Effector memory CD4-positive, alpha-beta T cell (primary cell): ENCODE results near the gene CYTH1.

ENCODE experiments used
- DNase-seq, 3 donors: peaks; one replicate each; pipeline ENCODE4 v3.0.0-alpha.2; 2020
- H3K27ac ChIP-seq: 2 replicates; pipeline ENCODE4 v1.7.0; 2013; ENCODE audit warnings: mild to moderate bottlenecking, low read length, moderate library complexity; ENCODE audit not compliant: insufficient read depth, poor library complexity, severe bottlenecking
- H3K27me3 ChIP-seq: replicated peaks from 2 replicates; pipeline ENCODE4 v1.7.0; 2013; ENCODE audit warnings: mild to moderate bottlenecking, low read length; ENCODE audit not compliant: insufficient read depth, control insufficient read depth, poor library complexity, severe bottlenecking
- H3K36me3 ChIP-seq: 2 replicates; pipeline ENCODE4 v1.7.0; 2013; ENCODE audit warnings: mild to moderate bottlenecking, low read length, moderate library complexity; ENCODE audit not compliant: control insufficient read depth, insufficient read depth
- H3K4me1 ChIP-seq: 2 replicates; pipeline ENCODE4 v1.7.0; 2013; ENCODE audit warnings: low read length, mild to moderate bottlenecking; ENCODE audit not compliant: control insufficient read depth, insufficient read depth, poor library complexity, severe bottlenecking
- H3K4me3 ChIP-seq: 2 replicates; pipeline ENCODE4 v1.7.0; 2013; ENCODE audit warnings: low read length, low read depth, mild to moderate bottlenecking; ENCODE audit not compliant: insufficient read depth, poor library complexity, severe bottlenecking
- H3K9me3 ChIP-seq: 2 replicates; pipeline ENCODE4 v1.7.0; 2013; ENCODE audit warnings: mild to moderate bottlenecking, low read length, moderate library complexity; ENCODE audit not compliant: control insufficient read depth

Gene CYTH1

GRCh38 chr17:78659546-78659945 is 122.5 kb downstream of the CYTH1 start:
- no peak for DNase-seq
- no peaks in the 10 kb centered on the region for H3K36me3 ChIP-seq
- H3K27ac ChIP-seq: no peak overlapping the region
- no peaks in the 10 kb centered on the region for H3K4me1 ChIP-seq
- no peaks in the 10 kb centered on the region for H3K9me3 ChIP-seq
- no peak overlapping the region for H3K4me3 ChIP-seq
- no peaks in the 10 kb centered on the region for H3K27me3 ChIP-seq

- H3K27ac ChIP-seq: no peak overlapping the region
- no peaks in the 10 kb centered on the region for H3K9me3 ChIP-seq
- no peaks in the 10 kb centered on the region for H3K27me3 ChIP-seq
- DNase-seq: no peak
- H3K4me1 ChIP-seq: no peaks in the 10 kb centered on the region
- H3K4me3 ChIP-seq: no peak overlapping the region
- no peaks in the 10 kb centered on the region for H3K36me3 ChIP-seq
Observed at GRCh38 chr17:78658281-78658785, 123.7 kb downstream of the CYTH1 start.

GRCh38 chr17:78655251-78655940 is 126.7 kb downstream of the CYTH1 start:
- Histone ChIP-seq H3K27me3 (no peaks in the 10 kb centered on the region), H3K4me3 (no peak overlapping the region), H3K27ac (no peak overlapping the region), H3K4me1 (no peaks in the 10 kb centered on the region), H3K9me3 (no peaks in the 10 kb centered on the region), H3K36me3 (no peaks in the 10 kb centered on the region)
- no peak for DNase-seq

- Histone ChIP-seq H3K27me3 (no peaks in the 10 kb centered on the region), H3K36me3 (no peaks in the 10 kb centered on the region), H3K4me3 (no peak overlapping the region), H3K27ac (no peak overlapping the region), H3K4me1 (no peaks in the 10 kb centered on the region), H3K9me3 (no peaks in the 10 kb centered on the region)
- DNase-seq: no peak
Observed at GRCh38 chr17:78654325-78654724, 127.7 kb downstream of the CYTH1 start.

GRCh38 chr17:78653382-78653781 is 128.7 kb downstream of the CYTH1 start:
- H3K9me3 ChIP-seq: no peaks in the 10 kb centered on the region
- H3K27me3 ChIP-seq: no peaks in the 10 kb centered on the region
- no peaks in the 10 kb centered on the region for H3K36me3 ChIP-seq
- no peaks in the 10 kb centered on the region for H3K4me1 ChIP-seq
- DNase-seq: no peak
- no peak overlapping the region for H3K4me3 ChIP-seq
- H3K27ac ChIP-seq: no peak overlapping the region

- Histone ChIP-seq H3K4me1 (no peaks in the 10 kb centered on the region), H3K27ac (no peak overlapping the region), H3K4me3 (no peak overlapping the region), H3K27me3 (no peaks in the 10 kb centered on the region), H3K9me3 (no peaks in the 10 kb centered on the region), H3K36me3 (no peaks in the 10 kb centered on the region)
- DNase-seq: no peak
Observed at GRCh38 chr17:78652913-78653312, 129.2 kb downstream of the CYTH1 start.

- no peak overlapping the region for H3K27ac ChIP-seq
- no peak for DNase-seq
- H3K9me3 ChIP-seq: no peaks in the 10 kb centered on the region
Observed at GRCh38 chr17:78652024-78652423, 130.0 kb downstream of the CYTH1 start.

GRCh38 chr17:78651554-78651953 is 130.5 kb downstream of the CYTH1 start:
- DNase-seq: no peak
- no peak overlapping the region for H3K27ac ChIP-seq
- no peaks in the 10 kb centered on the region for H3K27me3 ChIP-seq
- no peaks in the 10 kb centered on the region for H3K4me1 ChIP-seq
- no peaks in the 10 kb centered on the region for H3K36me3 ChIP-seq
- no peak overlapping the region for H3K4me3 ChIP-seq
- no peaks in the 10 kb centered on the region for H3K9me3 ChIP-seq

More at GRCh38 chr17:78652024-78652423, 130.0 kb downstream of the CYTH1 start:
- H3K4me3 ChIP-seq: no peak overlapping the region
- H3K4me1 ChIP-seq: no peaks in the 10 kb centered on the region
- H3K27me3 ChIP-seq: no peaks in the 10 kb centered on the region
- H3K36me3 ChIP-seq: no peaks in the 10 kb centered on the region

- Histone ChIP-seq H3K9me3 (no peaks in the 10 kb centered on the region), H3K36me3 (no peaks in the 10 kb centered on the region), H3K27ac (no peak overlapping the region), H3K4me1 (peaks cover 5% of the 10 kb centered on the region), H3K4me3 (no peak overlapping the region), H3K27me3 (no peaks in the 10 kb centered on the region)
- no peak for DNase-seq
Observed at GRCh38 chr17:78650093-78650715, 131.9 kb downstream of the CYTH1 start.

GRCh38 chr17:78648293-78648692 is 133.8 kb downstream of the CYTH1 start:
- Histone ChIP-seq H3K36me3 (no peaks in the 10 kb centered on the region), H3K27me3 (no peaks in the 10 kb centered on the region), H3K4me1 (peaks cover 5% of the 10 kb centered on the region), H3K27ac (no peak overlapping the region), H3K9me3 (no peaks in the 10 kb centered on the region), H3K4me3 (no peak overlapping the region)
- no peak for DNase-seq
